Measurements from ENCODE around the gene GTF2A1L.
"Not testable (repeated sequence)": the region's sequence is repeated elsewhere in the genome, so short reads cannot be mapped to it uniquely, and the experiment has no call there.

The GTF2A1L gene

DNA sequence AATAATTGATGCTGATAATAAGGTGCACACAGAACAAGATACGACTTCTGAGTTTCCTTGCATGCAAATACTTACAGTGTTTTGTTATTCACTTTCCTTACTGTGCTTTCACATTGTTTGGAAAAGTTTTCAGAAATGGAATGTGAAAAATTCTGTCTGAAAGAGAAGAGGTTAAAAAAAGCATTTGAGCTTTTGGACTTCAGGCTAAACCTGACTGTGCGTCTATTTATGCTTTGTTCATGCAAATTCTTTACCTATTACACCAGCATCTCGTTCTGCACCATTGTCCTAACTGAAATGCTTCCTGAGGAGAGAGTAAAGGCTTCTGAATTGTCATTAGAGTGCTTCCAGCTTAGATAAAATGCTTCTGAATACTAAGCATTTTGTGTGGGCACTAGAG is 76.5 kb downstream of the GTF2A1L start:
- FAIRE-seq = no peak
- DNase-seq (ENCODE audit: extremely low spot score, insufficient read length, low read depth) = no peak

DNA sequence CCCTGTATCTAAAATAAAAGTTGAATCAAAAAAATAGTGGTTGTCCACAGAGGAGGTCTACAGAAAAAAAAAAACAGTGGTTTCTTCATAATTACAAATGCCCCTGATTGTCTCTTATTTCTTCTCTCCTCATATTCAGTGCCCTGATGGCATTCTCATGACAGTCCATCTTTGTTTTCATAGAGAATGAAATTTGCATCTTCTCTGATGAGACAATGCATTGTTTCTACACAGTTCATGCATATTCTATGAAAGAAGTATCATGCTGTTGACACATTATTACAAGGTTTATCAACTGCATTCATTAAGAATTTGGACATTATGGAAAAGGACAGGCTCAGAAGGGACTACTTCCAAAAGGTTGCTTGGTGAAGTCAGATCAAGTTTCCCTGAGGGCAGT is 78.3 kb downstream of the GTF2A1L start:
- no peak for DNase-seq (ENCODE audit: extremely low spot score, insufficient read length, low read depth)
- no peak for FAIRE-seq

GRCh38 chr2:48696881-48697280 is 79.2 kb downstream of the GTF2A1L start:
- no peak for DNase-seq (ENCODE audit: extremely low spot score, insufficient read length, low read depth)
- no peak for FAIRE-seq

DNA sequence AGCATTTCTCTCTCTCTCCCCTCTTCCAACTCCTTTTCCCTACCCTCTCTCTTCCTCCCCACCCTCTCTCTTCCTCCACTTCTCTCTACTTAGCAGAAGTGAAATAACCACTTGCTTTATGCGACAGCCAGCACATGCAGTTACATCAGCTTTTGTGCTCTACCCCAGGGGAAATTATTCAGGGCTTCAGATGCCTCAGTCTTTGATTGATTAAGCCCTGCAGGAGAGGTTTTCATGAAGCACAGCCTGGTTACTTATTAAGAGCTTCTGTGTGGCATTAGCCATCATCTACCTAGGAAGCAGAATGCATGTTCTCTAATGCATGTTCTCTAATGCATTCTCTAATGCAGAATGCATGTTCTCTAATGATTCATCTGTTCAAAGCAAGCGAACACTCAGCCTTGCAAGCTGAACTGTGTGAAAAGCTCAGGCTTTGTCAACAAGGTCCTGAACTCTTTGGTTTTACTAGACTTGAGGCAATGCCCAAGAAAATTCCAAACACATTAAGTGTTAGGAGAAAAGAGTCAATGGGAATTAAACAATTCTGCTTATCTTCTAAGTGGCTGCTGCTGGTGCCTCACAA is 81.8 kb downstream of the GTF2A1L start:
- FAIRE-seq (no peak), DNase-seq (ENCODE audit: extremely low spot score, insufficient read length, low read depth) (no peak)

- not testable (repeated sequence) for DNase-seq (ENCODE audit: extremely low spot score, insufficient read length, low read depth); FAIRE-seq
Observed at GRCh38 chr2:48703621-48704020, 86.0 kb downstream of the GTF2A1L start.

DNA sequence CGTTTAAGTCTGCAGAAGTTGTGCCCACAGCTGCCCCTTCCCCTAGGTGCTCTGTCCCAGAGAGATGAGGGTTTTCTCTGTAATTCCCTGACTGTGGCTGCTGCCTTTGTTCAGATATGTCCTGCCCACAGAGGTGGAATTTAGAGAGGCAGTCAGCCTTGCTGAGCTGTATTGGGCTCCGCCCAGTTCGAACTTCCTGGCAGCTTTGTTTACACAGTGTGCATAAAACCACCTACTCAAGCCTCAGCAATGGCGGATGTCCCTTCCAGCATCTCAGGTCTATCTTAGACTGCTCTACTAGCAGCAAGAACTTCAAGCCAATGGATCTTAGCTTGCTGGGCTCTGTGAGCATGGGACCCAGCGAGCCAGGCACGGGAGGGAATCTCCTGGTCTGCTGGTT is 89.8 kb downstream of the GTF2A1L start:
- no peak for FAIRE-seq

GRCh38 chr2:48709096-48710034 is 91.7 kb downstream of the GTF2A1L start:
- DNase-seq (ENCODE audit: extremely low spot score, insufficient read length, low read depth) = no peak
- FAIRE-seq = no peak

More for the DNA sequence above, 89.8 kb downstream of the GTF2A1L start:
- no peak for DNase-seq (ENCODE audit: extremely low spot score, insufficient read length, low read depth)

DNA sequence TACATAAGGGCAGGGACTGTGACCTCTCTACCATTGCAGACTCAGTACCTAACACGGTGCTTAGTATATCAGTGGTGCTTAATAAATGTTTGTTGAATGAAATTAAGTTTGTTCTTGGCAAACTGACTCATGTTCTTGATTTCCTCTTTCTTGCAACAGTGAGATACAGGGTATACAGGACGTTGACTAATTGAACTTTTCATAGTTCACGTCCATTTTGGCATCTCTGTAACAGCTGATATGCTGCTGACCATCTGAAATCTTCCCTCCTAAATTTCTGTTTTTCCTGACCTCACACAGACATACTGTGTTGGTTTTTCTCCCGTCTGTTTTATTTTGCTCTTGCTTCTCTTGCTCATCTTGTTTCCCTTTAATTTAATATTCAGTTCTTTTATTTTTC is 93.7 kb downstream of the GTF2A1L start:
- DNase-seq (ENCODE audit: extremely low spot score, insufficient read length, low read depth) (no peak), FAIRE-seq (no peak)

- no peak for DNase-seq (ENCODE audit: extremely low spot score, insufficient read length, low read depth)
- FAIRE-seq = no peak
Observed at GRCh38 chr2:48712151-48712550, 94.5 kb downstream of the GTF2A1L start.

DNA sequence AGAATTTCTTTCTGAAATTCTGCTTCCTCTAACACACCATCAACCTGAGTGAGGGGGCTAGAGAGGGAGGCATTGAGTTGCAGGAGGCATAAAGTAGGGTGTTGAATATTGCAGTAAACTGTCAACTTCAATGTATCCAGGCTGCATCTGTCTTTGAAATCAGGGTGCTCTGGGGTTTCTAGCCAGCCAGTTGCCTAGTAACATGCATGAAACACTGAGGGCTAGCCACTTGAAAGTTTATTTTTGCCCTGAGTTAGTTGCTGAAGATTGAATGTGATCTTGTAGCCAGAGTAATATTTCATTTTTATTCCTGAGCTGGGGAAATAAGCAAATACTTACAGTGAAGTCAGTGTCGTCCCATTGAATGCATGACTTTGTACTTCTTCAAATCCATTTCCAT is 96.0 kb downstream of the GTF2A1L start:
- DNase-seq (ENCODE audit: extremely low spot score, insufficient read length, low read depth) (no peak), FAIRE-seq (no peak)

DNA sequence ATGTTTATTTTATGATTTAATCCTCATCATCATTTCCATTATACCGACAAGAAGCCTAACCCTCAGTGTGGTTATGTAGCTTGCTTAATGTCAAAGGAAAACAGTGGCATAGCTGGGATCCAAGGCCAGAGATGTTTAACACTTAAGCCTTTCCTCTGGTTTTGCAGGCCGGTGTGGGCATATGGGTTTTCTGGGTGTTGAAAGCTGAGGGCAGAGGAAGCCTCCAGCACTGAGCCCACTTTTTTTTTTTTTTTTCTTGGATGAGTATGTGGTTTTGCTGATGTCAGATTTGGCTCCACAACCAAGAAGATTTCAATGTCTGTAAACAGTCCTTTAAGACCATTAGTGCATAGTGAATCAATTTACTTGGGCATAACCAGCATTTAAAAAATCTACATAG is 96.6 kb downstream of the GTF2A1L start:
- DNase-seq (ENCODE audit: extremely low spot score, insufficient read length, low read depth) (no peak), FAIRE-seq (no peak)

DNA sequence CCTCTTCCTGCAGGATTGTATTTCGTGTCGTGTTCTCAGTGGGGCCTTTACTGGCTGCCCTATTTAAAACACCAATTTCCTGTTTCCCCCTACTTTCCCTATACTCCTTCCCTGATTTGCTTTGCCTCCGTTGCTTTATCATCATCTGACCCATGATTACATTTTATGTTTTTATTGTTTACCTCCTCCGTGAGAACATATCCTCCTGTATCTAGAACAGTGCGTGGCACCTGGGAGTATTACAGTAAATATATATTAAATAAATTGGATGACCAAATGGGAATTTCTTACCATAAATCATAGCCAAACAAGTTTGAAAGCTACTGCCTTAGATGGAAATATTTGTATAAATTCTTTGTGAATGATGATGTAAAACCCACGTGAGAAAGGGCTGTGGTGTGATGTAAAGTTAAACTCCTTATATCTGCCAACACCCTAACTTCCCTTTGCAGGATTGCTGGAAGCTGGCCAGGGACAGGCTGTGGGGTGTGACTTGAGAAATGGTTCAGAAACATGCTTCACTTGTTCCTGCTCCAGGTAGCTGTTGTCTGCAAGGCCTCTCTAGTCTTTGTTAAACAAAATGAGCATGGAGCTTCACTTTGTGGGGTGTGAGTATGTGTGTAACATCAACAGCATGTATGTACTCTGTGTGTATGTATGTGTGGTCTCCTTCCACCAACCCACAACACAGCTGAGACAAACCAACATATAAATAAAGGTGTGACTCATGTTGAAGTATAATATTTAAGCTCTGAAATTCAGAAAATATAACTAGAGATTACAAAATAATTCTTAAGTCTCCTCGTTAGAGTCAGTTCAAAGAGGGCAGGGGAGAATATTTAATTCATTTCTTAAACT is 97.6 kb downstream of the GTF2A1L start:
- FAIRE-seq = no peak

GRCh38 chr2:48715956-48716355 is 98.3 kb downstream of the GTF2A1L start:
- DNase-seq (ENCODE audit: extremely low spot score, insufficient read length, low read depth) = no peak
- FAIRE-seq = no peak

More for the DNA sequence above, 97.6 kb downstream of the GTF2A1L start:
- DNase-seq (ENCODE audit: extremely low spot score, insufficient read length, low read depth) = no peak

GRCh38 chr2:48717846-48718245 is 100.2 kb downstream of the GTF2A1L start:
- DNase-seq (ENCODE audit: extremely low spot score, insufficient read length, low read depth) (no peak), FAIRE-seq (no peak)

DNA sequence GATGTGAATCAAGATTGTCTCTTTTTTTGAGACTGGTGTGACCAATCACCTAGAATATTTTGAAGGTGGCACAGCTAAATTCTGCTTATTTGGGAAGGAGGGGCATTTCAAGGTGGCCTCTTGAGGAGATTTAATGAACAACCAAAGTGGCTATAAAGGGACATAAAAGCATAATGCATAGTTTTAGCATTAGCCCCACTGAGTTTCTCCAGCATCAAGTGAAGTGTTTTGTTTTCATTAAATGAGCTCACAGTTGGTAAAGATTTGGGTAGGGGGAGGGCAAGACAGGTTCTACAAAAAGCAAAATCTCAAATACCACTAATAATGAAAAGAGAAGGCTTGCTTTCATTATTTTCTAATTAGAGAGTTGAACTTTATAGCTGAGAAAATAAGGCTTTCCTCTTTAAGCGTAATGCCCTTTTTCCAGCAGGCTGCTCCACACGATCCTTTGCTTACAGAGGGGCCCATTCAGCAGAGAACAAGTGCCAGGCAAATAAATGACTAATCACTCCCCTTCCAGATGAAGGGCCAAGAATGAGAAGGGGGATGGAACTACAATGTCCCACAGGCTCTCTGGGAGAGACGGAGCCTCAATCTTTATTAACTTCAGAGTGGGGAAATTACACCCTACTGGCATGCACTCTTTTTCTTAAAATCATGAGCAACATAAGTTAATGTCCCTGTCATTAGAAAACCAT is 102.0 kb downstream of the GTF2A1L start:
- DNase-seq (ENCODE audit: extremely low spot score, insufficient read length, low read depth) (no peak), FAIRE-seq (no peak)

- no peak for FAIRE-seq
Observed at GRCh38 chr2:48721158-48721557, 103.5 kb downstream of the GTF2A1L start.

GRCh38 chr2:48722391-48722790 is 104.7 kb downstream of the GTF2A1L start:
- no peak for FAIRE-seq
- no peak for DNase-seq (ENCODE audit: extremely low spot score, insufficient read length, low read depth)

More at GRCh38 chr2:48721158-48721557, 103.5 kb downstream of the GTF2A1L start:
- DNase-seq (ENCODE audit: extremely low spot score, insufficient read length, low read depth) = no peak

- no peak for DNase-seq (ENCODE audit: extremely low spot score, insufficient read length, low read depth)
- FAIRE-seq = no peak
Observed at GRCh38 chr2:48723129-48723528, 105.5 kb downstream of the GTF2A1L start.

DNA sequence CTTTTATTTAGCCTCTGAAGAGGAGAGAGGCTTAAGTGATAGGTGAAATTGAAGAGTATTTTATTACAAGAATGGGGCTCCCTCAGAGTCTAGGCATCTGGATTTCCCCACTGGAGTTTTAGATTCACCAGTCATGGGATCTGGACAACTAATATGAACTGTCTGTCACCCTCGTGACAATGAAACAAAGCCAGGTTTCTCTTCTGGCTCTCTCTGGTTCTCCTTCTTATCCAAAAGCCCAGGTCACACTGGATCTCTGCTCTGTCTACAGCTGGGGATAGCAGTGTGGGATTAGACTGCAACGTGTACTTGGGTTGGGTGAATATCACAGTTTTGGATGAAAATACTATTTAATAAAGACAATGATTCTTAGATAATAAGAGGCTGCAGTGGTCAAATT is 106.6 kb downstream of the GTF2A1L start:
- DNase-seq (ENCODE audit: extremely low spot score, insufficient read length, low read depth) = no peak
- FAIRE-seq = no peak
